GM18505 (cell line): ENCODE results near the gene TACC2.

ENCODE experiments used
- ATAC-seq: cut with Tn5 transposase; IDR thresholded peaks from one replicate; pipeline ENCODE4 v1.9.1; 2021; ENCODE audit not compliant: unreplicated experiment
- POLR2A ChIP-seq: IDR thresholded peaks from 4 replicates; pipeline ENCODE4 v1.6.1; 2011; ENCODE audit warnings: borderline replicate concordance; ENCODE audit not compliant: insufficient read depth, insufficient read length; ENCODE audit errors: extremely low read depth

The TACC2 gene

GRCh38 chr10:122255509-122256301, 266.7 kb downstream of the TACC2 start:
- TF ChIP-seq POLR2A, result no peak
- ATAC-seq, result no peak

GRCh38 chr10:122257041-122257440, 268.1 kb downstream of the TACC2 start:
- TF ChIP-seq POLR2A, result no peak
- no peak for ATAC-seq

GRCh38 chr10:122258136-122259074, 269.4 kb downstream of the TACC2 start:
- ATAC-seq, result no peak
- TF ChIP-seq POLR2A, result no peak

- no peak for TF ChIP-seq POLR2A
- ATAC-seq, result no peak
Observed at GRCh38 chr10:122259075-122259466, 270.1 kb downstream of the TACC2 start.

GRCh38 chr10:122261584-122261983, 272.6 kb downstream of the TACC2 start:
- TF ChIP-seq POLR2A, result no peak
- ATAC-seq, result no peak

- no peak for TF ChIP-seq POLR2A
- ATAC-seq, result no peak
Observed at GRCh38 chr10:122263971-122264370, 275.0 kb downstream of the TACC2 start.

GRCh38 chr10:122264436-122264835, 275.5 kb downstream of the TACC2 start:
- ATAC-seq, result no peak
- no peak for TF ChIP-seq POLR2A

- no peak for ATAC-seq
- TF ChIP-seq POLR2A, result no peak
Observed at GRCh38 chr10:122264931-122265330, 276.0 kb downstream of the TACC2 start.

- no peak for ATAC-seq
- TF ChIP-seq POLR2A, result no peak
Observed at GRCh38 chr10:122265896-122266295, 276.9 kb downstream of the TACC2 start.

GRCh38 chr10:122267849-122268737, 279.1 kb downstream of the TACC2 start:
- peak; percentile 59 for ATAC-seq
- TF ChIP-seq POLR2A, result no peak

- no peak for TF ChIP-seq POLR2A
- ATAC-seq, result no peak
Observed at GRCh38 chr10:122269059-122269687, 280.2 kb downstream of the TACC2 start.

- ATAC-seq, result no peak
- no peak for TF ChIP-seq POLR2A
Observed at GRCh38 chr10:122271076-122271475, 282.1 kb downstream of the TACC2 start, which contains the start of gene BTBD16. TSS of gene BTBD16 (plus strand) at chr10:122271296. CDS start at chr10:122275082, 3,786 bp downstream.
